ENCODE data around the gene RASGRP2. TPM values are rescaled to one million over a fixed set of nuclear protein-coding genes. Genes with fewer than 3 reads are reported as not detected.

The RASGRP2 gene
- total RNA-seq, 1 experiment from 2014 or later = 26.9 TPM

DNA sequence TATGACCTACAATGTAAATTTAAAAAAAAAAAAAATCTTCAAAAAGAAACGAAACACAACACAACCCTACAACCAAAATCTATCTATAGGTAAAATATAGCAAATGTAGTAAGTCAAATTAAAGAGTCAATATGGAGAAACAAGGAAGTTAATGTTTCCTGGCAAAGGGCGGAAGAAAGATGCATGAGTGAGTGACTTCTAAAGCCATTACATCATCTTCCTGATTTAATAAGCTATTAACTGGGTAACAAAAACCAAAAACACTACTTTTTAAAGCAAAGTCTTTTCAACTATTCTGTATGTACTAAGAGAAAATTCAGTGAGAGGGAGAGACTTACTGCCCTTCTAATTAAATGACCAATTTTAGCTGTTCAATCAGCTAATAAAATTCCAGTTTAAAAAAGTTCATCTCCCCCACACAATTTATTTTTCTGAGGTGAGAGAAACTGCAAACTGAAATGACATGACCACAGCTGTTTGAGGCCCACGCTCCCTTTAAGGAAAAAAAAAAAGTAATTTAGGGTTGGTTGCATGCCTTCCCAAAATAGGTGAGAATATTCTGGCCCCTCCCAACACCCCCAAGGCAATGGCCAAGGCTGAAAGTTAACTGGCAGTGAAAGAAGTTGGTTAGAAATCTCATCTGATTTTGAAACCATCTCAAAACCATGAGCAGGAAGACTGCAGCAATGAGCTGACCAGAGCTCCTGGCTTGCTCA lies 28.5 kb upstream of the RASGRP2 start:
- Histone ChIP-seq H2BK5ac (ENCODE audit: insufficient read length, low read length) (no peak overlapping the region), H2AFZ (ENCODE audit: low read length) (no peak overlapping the region), H3K23ac (ENCODE audit: insufficient read length, low read depth, low read length) (no peak overlapping the region), H3K14ac (ENCODE audit: insufficient read depth, low read length) (no peak overlapping the region), H3K4me1 (ENCODE audit: insufficient read depth, low read length) (no peaks in the 10 kb centered on the region), H2AK5ac (ENCODE audit: insufficient read length, low read length) (no peak overlapping the region), H3K18ac (ENCODE audit: insufficient read length, low read depth, low read length) (no peak overlapping the region), H4K20me1 (ENCODE audit: control insufficient read depth, insufficient read depth, insufficient read length) (peaks cover 3% of the 10 kb centered on the region), H3K79me2 (ENCODE audit: insufficient read depth, low read length) (peaks cover 25% of the 10 kb centered on the region), H3K4ac (ENCODE audit: low read depth, low read length) (no peak overlapping the region), H3K23me2 (ENCODE audit: insufficient read length, low read depth, low read length, poor library complexity, severe bottlenecking) (no peaks in the 10 kb centered on the region), H2BK120ac (ENCODE audit: low read depth, low read length, poor library complexity, severe bottlenecking) (no peak overlapping the region), H2BK20ac (ENCODE audit: low read depth, low read length, poor library complexity, severe bottlenecking) (no peak overlapping the region), H3K27ac (ENCODE audit: insufficient read length, low read depth, low read length) (no peak overlapping the region), H4K91ac (ENCODE audit: insufficient read length, low read depth, low read length) (no peak overlapping the region), H4K5ac (ENCODE audit: insufficient read length, low read depth, low read length) (no peak overlapping the region), H3K9me3 (ENCODE audit: control insufficient read depth, low read depth, low read length) (no peaks in the 10 kb centered on the region), H3K4me2 (ENCODE audit: insufficient read depth, insufficient read length, low read length) (no peak overlapping the region), H3T11ph (ENCODE audit: low read length) (no peak overlapping the region), H2BK15ac (ENCODE audit: low read depth, low read length) (no peak overlapping the region), H3K27me3 (ENCODE audit: insufficient read depth, low read length) (no peaks in the 10 kb centered on the region), H4K8ac (replicated peaks; ENCODE audit: insufficient read length, low read depth, low read length) (no peak overlapping the region), H3K56ac (ENCODE audit: insufficient read length, low read depth, low read length) (no peak overlapping the region), H3K79me1 (ENCODE audit: insufficient read depth, low read depth, low read length, poor library complexity, severe bottlenecking) (peaks cover 7% of the 10 kb centered on the region), H2BK12ac (ENCODE audit: insufficient read length, low read depth, low read length) (no peak overlapping the region), H3K9ac (ENCODE audit: extremely low read depth, insufficient read length, low read length) (no peak overlapping the region)
- H3K4me1 Mint-ChIP-seq = peaks cover 29 to 34% of the 10 kb centered on the region in 2 experiments
- peak overlapping the region in 1 of 3 experiments; percentile 86; a peak in 2 of 7 replicates for H3K27ac Mint-ChIP-seq
- H3K27me3 Mint-ChIP-seq (ENCODE audit: low read depth) = no peaks in the 10 kb centered on the region
- DNase-seq = no peak
- WGBS (ENCODE audit: extremely low coverage, insufficient read length, low lambda C conversion rate) = 100% methylated on average over 1 of the region's 3 CpGs
- H3K9me3 Mint-ChIP-seq = no peaks in the 10 kb centered on the region; a peak in 1 of 5 replicates
- H3K4me3 Mint-ChIP-seq = no peak overlapping the region
- TF ChIP-seq CTCF (conservative IDR thresholded peaks at IDR 0.05) = no peak
- H3K36me3 Mint-ChIP-seq (ENCODE audit: insufficient read depth in 1 of 3, low read depth in 3 of 3) = peaks cover 91 to 100% (median 100%) of the 10 kb centered on the region in 3 experiments
